Loucy (cell line): ENCODE measurements around the gene FANCM.

Experiments
- H2AFZ ChIP-seq: fragments of 200-600 bp; sonication (generic); 2 replicates; pipeline ENCODE4 v1.6.0; 2016; ENCODE audit warnings: antibody characterized with exemption, mild to moderate bottlenecking, low read length, moderate library complexity
- H3F3A ChIP-seq: fragments of 200-600 bp; 2 replicates; pipeline ENCODE4 v1.6.0; 2016; ENCODE audit warnings: antibody characterized with exemption, low read depth, mild to moderate bottlenecking
- H3K27me3 ChIP-seq: fragments of 200-600 bp; sonication (generic); 2 replicates; pipeline ENCODE4 v1.6.1; 2014; ENCODE audit warnings: low read length, mild to moderate bottlenecking; ENCODE audit not compliant: insufficient read depth, poor library complexity, severe bottlenecking
- H3K36me3 ChIP-seq: fragments of 200-600 bp; sonication (generic); 2 replicates; pipeline ENCODE4 v1.6.1; 2016; ENCODE audit warnings: low read length; ENCODE audit not compliant: insufficient read depth
- H3K4me1 ChIP-seq: fragments of 200-600 bp; sonication (generic); 2 replicates; pipeline ENCODE4 v1.5.1; 2014; ENCODE audit warnings: low read length, mild to moderate bottlenecking; ENCODE audit not compliant: insufficient read depth, poor library complexity, severe bottlenecking
- H3K4me2 ChIP-seq: fragments of 200-600 bp; sonication (generic); 2 replicates; pipeline ENCODE4 v1.6.0; 2014; ENCODE audit warnings: antibody characterized with exemption, low read length, low read depth, mild to moderate bottlenecking; ENCODE audit not compliant: poor library complexity, severe bottlenecking
- H3K4me3 ChIP-seq: fragments of 200-600 bp; sonication (generic); 2 replicates; pipeline ENCODE4 v1.5.1; 2014; ENCODE audit warnings: low read length, mild to moderate bottlenecking, mixed read lengths; ENCODE audit not compliant: poor library complexity, severe bottlenecking
- H3K79me2 ChIP-seq: fragments of 200-600 bp; sonication (generic); 2 replicates; pipeline ENCODE4 v1.6.1; 2014; ENCODE audit warnings: low read length; ENCODE audit not compliant: insufficient read depth
- H3K9ac ChIP-seq: fragments of 200-600 bp; sonication (generic); 2 replicates; pipeline ENCODE4 v1.6.0; 2014; ENCODE audit warnings: mild to moderate bottlenecking, low read depth, low read length, moderate library complexity; ENCODE audit not compliant: poor library complexity, severe bottlenecking
- H3K9me2 ChIP-seq: fragments of 200-600 bp; sonication (generic); replicated peaks from 2 replicates; pipeline ENCODE4 v1.6.1; 2016; ENCODE audit warnings: low read depth, low read length, mixed read lengths
- H3K9me3 ChIP-seq: fragments of 200-600 bp; sonication (generic); 2 replicates; pipeline ENCODE4 v1.6.1; 2014; ENCODE audit warnings: mild to moderate bottlenecking, antibody characterized with exemption, low read length, low read depth; ENCODE audit not compliant: insufficient read depth
- H4K20me1 ChIP-seq: fragments of 200-600 bp; sonication (generic); 2 replicates; pipeline ENCODE4 v1.6.0; 2014; ENCODE audit warnings: antibody characterized with exemption, low read length, mild to moderate bottlenecking; ENCODE audit not compliant: insufficient read depth, poor library complexity, severe bottlenecking
- EZH2phosphoT487 ChIP-seq: fragments of 200-600 bp; IDR thresholded peaks from 2 replicates; pipeline ENCODE4 v1.6.1; 2018; ENCODE audit warnings: antibody characterized with exemption, mild to moderate bottlenecking, moderate library complexity, borderline replicate concordance
- TF ChIP-seq, protein P1 (sequence below): fragments of 200-600 bp; sonication (generic); conservative IDR thresholded peaks from 2 replicates; pipeline ENCODE4 v1.5.1; 2014; ENCODE audit warnings: mild to moderate bottlenecking, antibody characterized with exemption, low read length

Gene FANCM

GRCh38 chr14:45112896-45113781, 22.6 kb upstream of the FANCM start:
- Histone ChIP-seq H3K27me3 (no peaks in the 10 kb centered on the region), H2AFZ (no peak overlapping the region), H3F3A (no peaks in the 10 kb centered on the region), H3K4me2 (no peak overlapping the region), H3K79me2 (no peaks in the 10 kb centered on the region), H4K20me1 (no peaks in the 10 kb centered on the region), H3K9me3 (no peaks in the 10 kb centered on the region), H3K4me3 (no peak overlapping the region), H3K36me3 (peaks cover 91% of the 10 kb centered on the region), H3K9me2 (no peaks in the 10 kb centered on the region), H3K4me1 (no peaks in the 10 kb centered on the region), H3K9ac (no peak overlapping the region)
- TF ChIP-seq, protein P1, sequence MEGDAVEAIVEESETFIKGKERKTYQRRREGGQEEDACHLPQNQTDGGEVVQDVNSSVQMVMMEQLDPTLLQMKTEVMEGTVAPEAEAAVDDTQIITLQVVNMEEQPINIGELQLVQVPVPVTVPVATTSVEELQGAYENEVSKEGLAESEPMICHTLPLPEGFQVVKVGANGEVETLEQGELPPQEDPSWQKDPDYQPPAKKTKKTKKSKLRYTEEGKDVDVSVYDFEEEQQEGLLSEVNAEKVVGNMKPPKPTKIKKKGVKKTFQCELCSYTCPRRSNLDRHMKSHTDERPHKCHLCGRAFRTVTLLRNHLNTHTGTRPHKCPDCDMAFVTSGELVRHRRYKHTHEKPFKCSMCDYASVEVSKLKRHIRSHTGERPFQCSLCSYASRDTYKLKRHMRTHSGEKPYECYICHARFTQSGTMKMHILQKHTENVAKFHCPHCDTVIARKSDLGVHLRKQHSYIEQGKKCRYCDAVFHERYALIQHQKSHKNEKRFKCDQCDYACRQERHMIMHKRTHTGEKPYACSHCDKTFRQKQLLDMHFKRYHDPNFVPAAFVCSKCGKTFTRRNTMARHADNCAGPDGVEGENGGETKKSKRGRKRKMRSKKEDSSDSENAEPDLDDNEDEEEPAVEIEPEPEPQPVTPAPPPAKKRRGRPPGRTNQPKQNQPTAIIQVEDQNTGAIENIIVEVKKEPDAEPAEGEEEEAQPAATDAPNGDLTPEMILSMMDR = no peak
- TF ChIP-seq EZH2phosphoT487 = no peak

GRCh38 chr14:45114327-45114726, 21.4 kb upstream of the FANCM start:
- Histone ChIP-seq H3K9me2 (no peaks in the 10 kb centered on the region), H3K4me3 (no peak overlapping the region), H3K27me3 (no peaks in the 10 kb centered on the region), H3K79me2 (no peaks in the 10 kb centered on the region), H2AFZ (no peak overlapping the region), H3K9me3 (no peaks in the 10 kb centered on the region), H3K36me3 (peaks cover 90% of the 10 kb centered on the region), H4K20me1 (no peaks in the 10 kb centered on the region), H3K4me1 (no peaks in the 10 kb centered on the region), H3K9ac (no peak overlapping the region), H3F3A (no peaks in the 10 kb centered on the region), H3K4me2 (no peak overlapping the region)
- TF ChIP-seq, protein P1 = no peak
- TF ChIP-seq EZH2phosphoT487 = no peak

GRCh38 chr14:45118594-45118993, 17.1 kb upstream of the FANCM start:
- Histone ChIP-seq H3F3A (no peaks in the 10 kb centered on the region), H3K4me1 (no peaks in the 10 kb centered on the region), H3K9me2 (no peaks in the 10 kb centered on the region), H3K36me3 (peaks cover 72% of the 10 kb centered on the region; the same call in 1 of the 2 replicates), H3K79me2 (no peaks in the 10 kb centered on the region), H3K9me3 (no peaks in the 10 kb centered on the region), H4K20me1 (no peaks in the 10 kb centered on the region), H3K9ac (no peak overlapping the region), H3K27me3 (no peaks in the 10 kb centered on the region), H3K4me3 (no peak overlapping the region), H3K4me2 (no peak overlapping the region), H2AFZ (no peak overlapping the region)
- no peak for TF ChIP-seq EZH2phosphoT487
- TF ChIP-seq, protein P1 = no peak
